CD4-positive, alpha-beta memory T cell (primary cell): ENCODE results near the gene SMCHD1. TPM values are rescaled to one million over a fixed set of nuclear protein-coding genes. Genes with fewer than 3 reads are reported as not detected.
A peak's percentile ranks its signal among the peaks of the same experiment; 100 is the strongest.
"Not testable (repeated sequence)": the region's sequence is repeated elsewhere in the genome, so short reads cannot be mapped to it uniquely, and the experiment has no call there.

Source experiments
- CTCF ChIA-PET: fragments of 350-600 bp; sonication (Branson Sonifier 250); formaldehyde crosslinking; loops from one replicate; lab custom pipeline; 2021; ENCODE audit warnings: inconsistent platforms; ENCODE audit not compliant: partially characterized antibody; lab: Charles Lee
- POLR2A ChIA-PET: fragments of 350-600 bp; sonication (Branson Sonifier 250); formaldehyde crosslinking; loops from one replicate; lab custom pipeline; 2021; ENCODE audit not compliant: partially characterized antibody; lab: Charles Lee
- DNase-seq, 5 donors: peaks; one replicate each; pipeline versions ENCODE4 v3.0.0 to v3.0.0-alpha.2; 2020 to 2022; ENCODE audit warnings: mixed read lengths in 1 of 5
- H3K27ac ChIP-seq: one replicate; pipeline ENCODE4 v1.7.0; 2013; ENCODE audit warnings: low read depth, low read length
- H3K27me3 ChIP-seq: 2 replicates; pipeline ENCODE4 v1.7.0; 2013; ENCODE audit warnings: mild to moderate bottlenecking, low read length, moderate library complexity; ENCODE audit not compliant: insufficient read depth
- H3K36me3 ChIP-seq: 2 replicates; pipeline ENCODE4 v1.7.0; 2013; ENCODE audit warnings: mild to moderate bottlenecking, low read length, moderate library complexity; ENCODE audit not compliant: insufficient read depth
- H3K4me1 ChIP-seq: 2 replicates; pipeline ENCODE4 v1.7.0; 2013; ENCODE audit warnings: mild to moderate bottlenecking, low read length, moderate library complexity; ENCODE audit not compliant: insufficient read depth
- H3K4me3 ChIP-seq, 2 donors: one replicate each; pipeline ENCODE4 v1.7.0; 2013; ENCODE audit warnings: low read length in 2 of 2, mild to moderate bottlenecking in 1 of 2
- H3K9me3 ChIP-seq, 2 donors: one replicate each; pipeline ENCODE4 v1.7.0; 2013; ENCODE audit warnings: low read length in 2 of 2, control low read depth in 1 of 2; ENCODE audit not compliant: control insufficient read depth in 1 of 2
- H3K27ac Mint-ChIP-seq, 7 donors: one replicate each; pipeline ENCODE4 v1.8.0; 2020 to 2021; ENCODE audit warnings: mixed read lengths in 7 of 7, mild to moderate bottlenecking in 6 of 7, inconsistent platforms in 3 of 7, moderate library complexity in 3 of 7
- H3K27me3 Mint-ChIP-seq, 2 donors: one replicate each; pipeline ENCODE4 v1.8.0; 2020 to 2021; ENCODE audit warnings: mixed read lengths in 2 of 2
- H3K36me3 Mint-ChIP-seq, 2 donors: one replicate each; pipeline ENCODE4 v1.8.0; 2020 to 2021; ENCODE audit warnings: mixed read lengths in 2 of 2, inconsistent platforms in 1 of 2, mild to moderate bottlenecking in 1 of 2
- H3K4me1 Mint-ChIP-seq, 4 donors: one replicate each; pipeline ENCODE4 v1.8.0; 2020 to 2021; ENCODE audit warnings: mixed read lengths in 4 of 4, mild to moderate bottlenecking in 1 of 4
- H3K4me3 Mint-ChIP-seq, 8 donors: one replicate each; pipeline ENCODE4 v1.8.0; 2020 to 2021; ENCODE audit warnings: mixed read lengths in 8 of 8, mild to moderate bottlenecking in 7 of 8, moderate library complexity in 6 of 8, inconsistent platforms in 3 of 8
- H3K9me3 Mint-ChIP-seq, 8 donors: one replicate each; pipeline ENCODE4 v1.8.0; 2020 to 2021; ENCODE audit warnings: mixed read lengths in 8 of 8, mild to moderate bottlenecking in 5 of 8, inconsistent platforms in 3 of 8, moderate library complexity in 1 of 8
- intact Hi-C: fragments of 100-400 bp; cut with micrococcal nuclease; formaldehyde crosslinking; loops from one replicate; pipeline ENCODE4 v1.15.1; 2023
- polyA plus RNA-seq, 2 donors: library from polyadenylated mRNA; unstranded; fragments of 300-500 nt; fragmentation: Illumina TruSeq; gene quantifications; one replicate each; pipeline ENCODE4 v1.2.3, GENCODE V29; 2021
- total RNA-seq, 2 experiments: library from RNA; stranded (reverse); gene quantifications; one replicate each; pipeline ENCODE4 v1.2.3, GENCODE V29; 2021

Gene SMCHD1
- total and polyA plus RNA-seq, 4 experiments from 2014 or later = 22.1 to 288 (median 164) TPM

GRCh38 chr18:2850816-2851215 is 195.3 kb downstream of the SMCHD1 start:
- no peak overlapping the region for H3K27ac Mint-ChIP-seq
- intact Hi-C loops = no loop called here
- H3K27me3 Mint-ChIP-seq = peaks cover 29 to 41% of the 10 kb centered on the region in 2 donors
- Histone ChIP-seq H3K27me3 (peaks cover 21% of the 10 kb centered on the region), H3K4me1 (peaks cover 29% of the 10 kb centered on the region), H3K4me3 (no peak overlapping the region), H3K27ac (no peak overlapping the region), H3K36me3 (no peaks in the 10 kb centered on the region), H3K9me3 (no peaks in the 10 kb centered on the region)
- DNase-seq = no peak
- no peaks in the 10 kb centered on the region for H3K9me3 Mint-ChIP-seq
- peaks cover 0 to 2% of the 10 kb centered on the region in 2 donors for H3K36me3 Mint-ChIP-seq
- ChIA-PET CTCF (interaction anchor here (0.8 kb wide), 1 partner anchor 41 kb away, joined by 3 read pairs; no protein-coding TSS in a partner anchor), POLR2A (no interaction called here)
- H3K4me3 Mint-ChIP-seq = no peak overlapping the region
- H3K4me1 Mint-ChIP-seq = peaks cover 15 to 23% (median 20%) of the 10 kb centered on the region in 4 donors

GRCh38 chr18:2851771-2852170 is 196.2 kb downstream of the SMCHD1 start:
- H3K36me3 Mint-ChIP-seq = no peaks in the 10 kb centered on the region
- ChIA-PET POLR2A (no interaction called here), CTCF (interaction anchor here (0.8 kb wide), 1 partner anchor 42 kb away, joined by 3 read pairs; no protein-coding TSS in a partner anchor)
- no peak overlapping the region for H3K4me3 Mint-ChIP-seq
- DNase-seq = no peak
- H3K27ac ChIP-seq = no peak overlapping the region
- peaks cover 27 to 36% of the 10 kb centered on the region in 2 donors for H3K27me3 Mint-ChIP-seq
- no peak overlapping the region for H3K4me3 ChIP-seq
- H3K36me3 ChIP-seq = no peaks in the 10 kb centered on the region
- no peak overlapping the region for H3K27ac Mint-ChIP-seq
- H3K9me3 ChIP-seq = no peaks in the 10 kb centered on the region
- H3K9me3 Mint-ChIP-seq = no peaks in the 10 kb centered on the region
- intact Hi-C loops = no loop called here
- peaks cover 21% of the 10 kb centered on the region for H3K27me3 ChIP-seq
- H3K4me1 ChIP-seq = peaks cover 30% of the 10 kb centered on the region
- H3K4me1 Mint-ChIP-seq = peaks cover 15 to 23% (median 19%) of the 10 kb centered on the region in 4 donors

DNA sequence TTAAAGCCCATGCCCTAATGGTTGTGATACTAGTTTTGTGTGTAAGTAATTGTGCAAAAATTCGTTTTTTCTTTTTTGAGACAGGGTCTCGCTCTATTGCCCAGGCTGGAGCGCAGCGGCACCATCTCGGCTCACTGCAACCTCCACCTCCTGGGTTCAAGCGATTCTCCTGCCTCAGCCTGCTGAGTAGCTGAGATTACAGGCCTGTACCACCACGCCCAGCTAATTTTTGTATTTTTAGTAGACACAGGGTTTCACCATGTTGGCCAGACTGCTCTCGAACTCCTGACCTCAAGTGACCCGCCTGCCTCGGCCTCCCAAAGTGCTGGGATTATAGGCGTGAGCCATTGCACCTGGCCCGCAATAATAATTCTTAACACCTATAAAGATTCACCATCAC is 196.9 kb downstream of the SMCHD1 start:
- Histone ChIP-seq H3K4me1 (peaks cover 30% of the 10 kb centered on the region), H3K27me3 (peaks cover 21% of the 10 kb centered on the region)
- H3K4me3 ChIP-seq, POLR2A ChIA-PET, H3K27ac ChIP-seq, DNase-seq, intact Hi-C loops, H3K9me3 ChIP-seq, H3K27ac Mint-ChIP-seq, H3K36me3 ChIP-seq, H3K4me3 Mint-ChIP-seq, H3K36me3 Mint-ChIP-seq, CTCF ChIA-PET, H3K9me3 Mint-ChIP-seq: not testable (repeated sequence)
- Mint-ChIP-seq H3K4me1 (peaks cover 15 to 25% (median 19%) of the 10 kb centered on the region in 4 donors), H3K27me3 (peaks cover 27 to 35% of the 10 kb centered on the region in 2 donors)

DNA sequence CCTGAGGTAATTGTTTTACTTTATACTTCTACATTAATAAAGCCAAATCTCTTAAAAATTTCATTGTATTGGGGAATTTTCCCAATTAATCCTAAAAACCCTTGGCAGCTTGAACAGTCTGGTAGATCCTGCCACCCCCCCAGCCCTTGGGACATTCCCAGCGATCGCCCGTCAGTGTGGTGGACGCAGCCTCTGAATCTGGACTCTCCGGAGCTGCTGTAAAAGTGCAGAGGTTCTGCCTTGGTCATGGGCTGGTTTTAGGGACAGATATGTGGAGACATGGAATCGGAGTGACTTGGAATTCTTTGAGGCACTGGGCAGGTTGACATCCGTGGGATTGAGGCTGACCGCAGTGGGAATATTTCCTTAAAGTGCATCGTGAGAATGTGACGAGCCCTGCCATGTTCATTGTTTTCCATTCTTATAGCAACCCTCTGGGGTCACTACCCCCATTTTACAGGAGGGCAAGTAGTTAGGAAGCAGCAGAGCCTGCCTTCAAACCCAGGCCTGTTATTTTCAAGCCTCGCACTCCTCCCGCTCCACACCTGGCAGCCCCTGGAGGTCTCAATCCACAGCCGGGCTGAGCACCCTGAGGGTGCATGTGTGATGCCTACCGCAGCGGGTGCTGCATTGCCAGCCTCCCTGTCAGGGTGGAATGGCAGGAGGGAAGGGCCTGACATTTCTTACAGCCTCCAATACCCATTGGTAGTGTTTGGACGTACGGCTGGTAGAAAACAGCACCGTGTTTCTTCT is 197.8 kb downstream of the SMCHD1 start:
- Histone ChIP-seq H3K4me3 (no peak overlapping the region), H3K27ac (no peak overlapping the region), H3K9me3 (no peaks in the 10 kb centered on the region), H3K36me3 (no peaks in the 10 kb centered on the region), H3K4me1 (peaks cover 21% of the 10 kb centered on the region), H3K27me3 (peaks cover 16% of the 10 kb centered on the region)
- ChIA-PET POLR2A (no interaction called here), CTCF (no interaction called here)
- no peak for DNase-seq
- Mint-ChIP-seq H3K4me3 (no peak overlapping the region), H3K9me3 (no peaks in the 10 kb centered on the region), H3K27me3 (peaks cover 24 to 30% of the 10 kb centered on the region in 2 donors), H3K4me1 (peaks cover 8 to 17% (median 11%) of the 10 kb centered on the region in 4 donors), H3K27ac (no peak overlapping the region), H3K36me3 (no peaks in the 10 kb centered on the region)
- intact Hi-C loops = no loop called here

DNA sequence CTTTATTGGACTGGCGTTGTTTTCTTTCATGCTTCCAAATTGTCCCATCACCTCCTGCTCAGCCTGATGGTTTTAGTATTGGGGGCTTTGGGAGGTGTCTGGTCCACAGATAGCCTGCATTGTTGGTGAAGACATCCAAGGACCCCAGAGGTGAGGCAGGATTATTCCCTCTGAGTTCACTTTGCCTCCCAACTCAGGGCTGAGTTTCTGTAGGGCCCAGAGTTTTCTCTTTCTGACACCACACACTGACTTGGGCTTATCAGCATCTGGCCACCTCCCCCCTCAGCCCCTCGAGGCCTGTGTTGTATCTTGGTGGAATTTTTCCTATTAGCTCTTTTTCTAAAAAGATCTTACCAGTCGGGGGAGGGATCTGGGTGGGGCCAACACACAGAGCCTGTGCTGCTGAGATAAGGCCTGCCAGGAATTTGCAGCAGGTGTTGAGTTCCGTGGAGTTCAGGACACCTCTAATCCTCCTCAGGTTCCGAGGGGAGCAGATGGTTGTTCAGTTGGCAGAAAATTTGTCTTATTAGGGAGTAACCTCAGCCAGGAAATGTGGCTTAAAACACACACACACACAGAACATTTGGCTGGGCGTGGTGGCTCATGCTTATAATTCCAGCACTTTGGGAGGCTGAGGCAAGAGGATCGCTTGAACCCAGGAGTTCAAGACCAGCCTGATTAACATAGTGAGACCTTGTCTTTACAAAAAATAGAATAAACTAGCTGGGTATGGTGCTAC is 198.6 kb downstream of the SMCHD1 start:
- Histone ChIP-seq H3K4me3 (no peak overlapping the region), H3K9me3 (no peaks in the 10 kb centered on the region), H3K27me3 (peaks cover 9% of the 10 kb centered on the region), H3K4me1 (peaks cover 14% of the 10 kb centered on the region), H3K27ac (no peak overlapping the region), H3K36me3 (no peaks in the 10 kb centered on the region)
- Mint-ChIP-seq H3K36me3 (no peaks in the 10 kb centered on the region), H3K4me1 (peaks cover 4 to 10% (median 5%) of the 10 kb centered on the region in 4 donors), H3K27ac (peak overlapping the region in 1 of 7 donors; percentile 57), H3K27me3 (peaks cover 19 to 23% of the 10 kb centered on the region in 2 donors), H3K9me3 (no peaks in the 10 kb centered on the region), H3K4me3 (no peak overlapping the region)
- CTCF ChIA-PET = no interaction called here
- DNase-seq = no peak
- intact Hi-C loops = no loop called here
- POLR2A ChIA-PET = interaction anchor here (1.0 kb wide), 1 partner anchor 30 kb away, joined by 3 read pairs; no protein-coding TSS in a partner anchor

Other genes with a start within 250 kb of the SMCHD1 start
- 10 to 100 TPM; 25.8 to 29.3 TPM for gene METTL4, start 84.2 kb upstream of the SMCHD1 start, total RNA-seq
- 10 to 100 TPM; 15.7 to 16.4 TPM for gene METTL4, start 84.2 kb upstream of the SMCHD1 start, polyA plus RNA-seq
- 1 to 10 TPM; 3.8 to 6.2 TPM for gene NDC80, start 84.2 kb upstream of the SMCHD1 start, total RNA-seq
- gene NDC80, start 84.2 kb upstream of the SMCHD1 start, polyA plus RNA-seq = 1 to 10 TPM; 2.1 to 6.4 TPM
- gene EMILIN2, start 191.3 kb downstream of the SMCHD1 start, total RNA-seq = 10 to 100 TPM in 1 of 2 experiments, 1 to 10 TPM in 1; 9.5 to 11.4 TPM
- gene EMILIN2, start 191.3 kb downstream of the SMCHD1 start, polyA plus RNA-seq = 1 to 10 TPM; 4.9 to 7.7 TPM